ENCODE results near the gene SLC35F3. TPM values are rescaled to one million over a fixed set of nuclear protein-coding genes. Genes with fewer than 3 reads are reported as not detected.

Gene SLC35F3
- total RNA-seq, 6 experiments from 2014 or later: not detected

DNA sequence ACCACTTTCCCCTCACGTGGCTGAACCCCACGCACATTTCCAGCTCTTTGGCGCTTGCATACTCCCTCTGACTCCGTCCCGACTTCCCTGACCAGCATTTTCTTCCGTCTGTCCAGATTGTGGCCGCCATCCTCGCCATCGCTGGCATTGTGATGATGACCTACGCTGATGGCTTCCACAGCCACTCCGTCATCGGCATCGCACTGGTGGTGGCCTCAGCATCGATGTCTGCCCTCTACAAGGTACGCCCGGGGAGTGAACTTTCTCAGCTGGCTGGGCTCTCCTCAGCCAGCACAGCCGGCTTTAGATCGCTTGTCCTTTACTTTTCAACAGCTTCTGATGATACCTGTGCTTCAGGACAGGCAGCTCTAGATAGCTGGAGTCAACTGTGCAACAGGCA is 412.0 kb downstream of the SLC35F3 start:
- intact Hi-C loops (cut with DNase I): no loop called here
- no peak overlapping the region for H3K27ac ChIP-seq

GRCh38 chr1:234316937-234317336 is 412.5 kb downstream of the SLC35F3 start:
- WGBS (ENCODE audit: insufficient coverage, low coverage, low lambda C conversion rate, missing lambda C conversion rate): 46% methylated on average over 4 of the region's 6 CpGs
- DNase-seq (no peak), ATAC-seq (no peak)
- H3K27me3 ChIP-seq: no peaks in the 10 kb centered on the region
- TF ChIP-seq CTCF (IDR thresholded peaks at IDR 0.05) (no peak), POLR2A (IDR thresholded peaks at IDR 0.05) (no peak)
- H3K4me1 ChIP-seq: peaks cover 0 to 11% (median 4%) of the 10 kb centered on the region in 4 donors
- H3K4me3 ChIP-seq: no peak overlapping the region
- no peaks in the 10 kb centered on the region for H3K36me3 ChIP-seq
- no peak overlapping the region for H3K27ac ChIP-seq
- no peaks in the 10 kb centered on the region for H3K9me3 ChIP-seq
- intact Hi-C loops (cut with DNase I): no loop called here

More for the DNA sequence above, 412.0 kb downstream of the SLC35F3 start:
- Histone ChIP-seq H3K36me3 (no peaks in the 10 kb centered on the region), H3K27me3 (no peaks in the 10 kb centered on the region), H3K4me1 (peaks cover 0 to 11% (median 4%) of the 10 kb centered on the region in 4 donors), H3K9me3 (no peaks in the 10 kb centered on the region), H3K4me3 (no peak overlapping the region)
- 87% methylated on average over 11 of the region's 18 CpGs for WGBS (ENCODE audit: insufficient coverage, low coverage, low lambda C conversion rate, missing lambda C conversion rate)
- no peak for ATAC-seq
- DNase-seq: no peak
- TF ChIP-seq CTCF (IDR thresholded peaks at IDR 0.05): no peak
- no peak for TF ChIP-seq POLR2A (IDR thresholded peaks at IDR 0.05)

GRCh38 chr1:234320069-234320468 is 415.6 kb downstream of the SLC35F3 start:
- TF ChIP-seq POLR2A (IDR thresholded peaks at IDR 0.05) (no peak), CTCF (IDR thresholded peaks at IDR 0.05) (no peak)
- WGBS (ENCODE audit: insufficient coverage, low coverage, low lambda C conversion rate, missing lambda C conversion rate): 71% methylated on average over 5 of the region's 5 CpGs
- H3K4me1 ChIP-seq: peaks cover 0 to 8% (median 4%) of the 10 kb centered on the region in 4 donors
- ATAC-seq: no peak
- no peaks in the 10 kb centered on the region for H3K9me3 ChIP-seq
- no peak overlapping the region for H3K4me3 ChIP-seq
- H3K36me3 ChIP-seq: no peaks in the 10 kb centered on the region
- no peak for DNase-seq
- intact Hi-C loops (cut with DNase I): no loop called here
- peak overlapping the region in 1 of 3 donors; percentile 54 for H3K27ac ChIP-seq
- no peaks in the 10 kb centered on the region for H3K27me3 ChIP-seq

GRCh38 chr1:234320549-234320948 is 416.1 kb downstream of the SLC35F3 start:
- no peak for TF ChIP-seq CTCF (IDR thresholded peaks at IDR 0.05)
- no peak for TF ChIP-seq POLR2A (IDR thresholded peaks at IDR 0.05)
- Histone ChIP-seq H3K4me1 (peaks cover 0 to 8% (median 4%) of the 10 kb centered on the region in 4 donors), H3K27ac (peak overlapping the region in 1 of 3 donors; percentile 54), H3K9me3 (no peaks in the 10 kb centered on the region), H3K4me3 (no peak overlapping the region), H3K36me3 (no peaks in the 10 kb centered on the region), H3K27me3 (no peaks in the 10 kb centered on the region)
- intact Hi-C loops (cut with DNase I): no loop called here
- DNase-seq (peak in 1 of 3 donors; percentile 54), ATAC-seq (peak; percentile 49 to 88 (median 84))
- WGBS (ENCODE audit: insufficient coverage, low coverage, low lambda C conversion rate, missing lambda C conversion rate): 34% methylated on average over 4 of the region's 8 CpGs

DNA sequence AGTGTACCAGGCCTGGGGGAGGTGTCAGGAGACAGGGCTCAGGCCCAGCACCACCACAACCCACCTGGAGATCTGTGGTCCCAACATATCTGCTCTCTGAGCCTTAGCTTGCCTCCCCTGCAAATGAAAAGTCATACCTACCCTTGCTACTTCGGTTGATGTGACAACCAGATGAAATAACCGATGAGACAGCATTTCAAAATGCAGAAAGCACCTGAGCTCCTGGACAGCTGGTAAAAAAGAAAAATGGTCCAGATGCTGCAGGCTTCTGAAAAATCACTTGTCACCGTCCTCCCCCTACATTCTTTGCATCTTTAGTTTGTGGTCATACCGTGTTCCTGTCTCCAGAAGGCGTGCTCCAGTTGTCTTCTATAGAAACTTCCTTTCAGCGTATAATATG is 416.8 kb downstream of the SLC35F3 start:
- WGBS (ENCODE audit: insufficient coverage, low coverage, low lambda C conversion rate, missing lambda C conversion rate): 72% methylated on average over 6 of the region's 6 CpGs
- no peak for ATAC-seq
- intact Hi-C loops (cut with DNase I): no loop called here
- Histone ChIP-seq H3K9me3 (no peaks in the 10 kb centered on the region), H3K27ac (peak overlapping the region in 1 of 3 donors; percentile 54), H3K27me3 (no peaks in the 10 kb centered on the region), H3K4me3 (no peak overlapping the region), H3K4me1 (peaks cover 0 to 8% (median 4%) of the 10 kb centered on the region in 4 donors), H3K36me3 (no peaks in the 10 kb centered on the region)
- TF ChIP-seq POLR2A (IDR thresholded peaks at IDR 0.05) (no peak), CTCF (IDR thresholded peaks at IDR 0.05) (no peak)
- DNase-seq: no peak

Data from right lobe of liver (tissue), 6 donors.